ENCODE data around the gene ARHGEF18.

- TF ChIP-seq CTCF (IDR thresholded peaks at IDR 0.05; ENCODE audit: low read depth, low read length, poor library complexity, severe bottlenecking) (no peak), EZH2phosphoT487 (IDR thresholded peaks at IDR 0.05; ENCODE audit: borderline replicate concordance, low read length) (no peak)
Measured at GRCh38 chr19:7386769-7387168, 38.0 kb downstream of the ARHGEF18 start.
